OCI-LY1 (cell line): Measurements from ENCODE around the gene ATF6.

Experiments used
- H2AFZ ChIP-seq: fragments of 200-600 bp; sonication (generic), shearing (Covaris generic); 2 replicates; pipeline ENCODE4 v1.6.0; 2014; ENCODE audit warnings: antibody characterized with exemption, mild to moderate bottlenecking, low read length
- H3F3A ChIP-seq: fragments of 200-600 bp; sonication (generic), shearing (Covaris generic); 2 replicates; pipeline ENCODE4 v1.6.0; 2014; ENCODE audit warnings: mild to moderate bottlenecking, antibody characterized with exemption, low read length, moderate library complexity; ENCODE audit not compliant: insufficient read depth
- H3K27ac ChIP-seq: fragments of 200-600 bp; sonication (generic); 2 replicates; pipeline ENCODE4 v1.5.1; 2014; ENCODE audit warnings: low read length, mixed run types, mild to moderate bottlenecking, low read depth; ENCODE audit not compliant: poor library complexity, severe bottlenecking
- H3K27me3 ChIP-seq: fragments of 200-600 bp; sonication (generic); 2 replicates; pipeline ENCODE4 v1.6.0; 2014; ENCODE audit warnings: antibody characterized with exemption, mild to moderate bottlenecking, low read length, moderate library complexity; ENCODE audit not compliant: insufficient read depth
- H3K36me3 ChIP-seq: fragments of 200-600 bp; sonication (generic); 2 replicates; pipeline ENCODE4 v1.6.1; 2014; ENCODE audit warnings: mild to moderate bottlenecking, antibody characterized with exemption, low read length, moderate library complexity, mixed read lengths; ENCODE audit not compliant: insufficient read depth
- H3K4me1 ChIP-seq: fragments of 200-600 bp; sonication (generic); 2 replicates; pipeline ENCODE4 v1.5.1; 2014; ENCODE audit warnings: mild to moderate bottlenecking, low read length, moderate library complexity; ENCODE audit not compliant: insufficient read depth, severe bottlenecking
- H3K4me2 ChIP-seq: fragments of 200-600 bp; sonication (generic), shearing (Covaris generic); 2 replicates; pipeline ENCODE4 v1.6.1; 2014; ENCODE audit warnings: low read length
- H3K4me3 ChIP-seq: fragments of 200-600 bp; sonication (generic); 2 replicates; pipeline ENCODE4 v1.5.1; 2014; ENCODE audit warnings: low read length, low read depth, mild to moderate bottlenecking, mixed read lengths; ENCODE audit not compliant: poor library complexity, severe bottlenecking
- H3K79me2 ChIP-seq: fragments of 200-600 bp; shearing (Covaris generic); 2 replicates; pipeline ENCODE4 v1.6.1; 2016; ENCODE audit warnings: mixed run types, low read length, mixed read lengths; ENCODE audit not compliant: insufficient read depth
- H3K9ac ChIP-seq: fragments of 200-600 bp; sonication (generic), shearing (Covaris generic); 2 replicates; pipeline ENCODE4 v1.6.1; 2014; ENCODE audit warnings: mild to moderate bottlenecking, low read length, mixed read lengths
- H3K9me2 ChIP-seq: fragments of 200-600 bp; sonication (generic), shearing (Covaris generic); 2 replicates; pipeline ENCODE4 v1.6.1; 2014; ENCODE audit warnings: low read depth, mild to moderate bottlenecking, low read length, mixed read lengths
- H3K9me3 ChIP-seq: fragments of 200-600 bp; shearing (Covaris generic); 2 replicates; pipeline ENCODE4 v1.6.1; 2014; ENCODE audit warnings: low read length, mixed read lengths
- H4K20me1 ChIP-seq: fragments of 200-600 bp; sonication (generic), shearing (Covaris generic); 2 replicates; pipeline ENCODE4 v1.6.0; 2016; ENCODE audit warnings: mild to moderate bottlenecking, low read length; ENCODE audit not compliant: insufficient read depth
- EZH2 ChIP-seq: fragments of 200-600 bp; sonication (generic), shearing (Covaris generic); IDR thresholded peaks from 2 replicates; pipeline ENCODE4 v1.8.0; 2017; ENCODE audit warnings: borderline replicate concordance, mixed run types, mild to moderate bottlenecking, antibody characterized with exemption, low read length, moderate library complexity, mixed read lengths
- TF ChIP-seq, protein P1 (sequence below): fragments of 200-600 bp; sonication (generic), shearing (Covaris generic); IDR thresholded peaks from 2 replicates; pipeline ENCODE4 v1.5.1; 2017; ENCODE audit warnings: mild to moderate bottlenecking, antibody characterized with exemption, low read length, moderate library complexity, mixed read lengths

The ATF6 gene

DNA sequence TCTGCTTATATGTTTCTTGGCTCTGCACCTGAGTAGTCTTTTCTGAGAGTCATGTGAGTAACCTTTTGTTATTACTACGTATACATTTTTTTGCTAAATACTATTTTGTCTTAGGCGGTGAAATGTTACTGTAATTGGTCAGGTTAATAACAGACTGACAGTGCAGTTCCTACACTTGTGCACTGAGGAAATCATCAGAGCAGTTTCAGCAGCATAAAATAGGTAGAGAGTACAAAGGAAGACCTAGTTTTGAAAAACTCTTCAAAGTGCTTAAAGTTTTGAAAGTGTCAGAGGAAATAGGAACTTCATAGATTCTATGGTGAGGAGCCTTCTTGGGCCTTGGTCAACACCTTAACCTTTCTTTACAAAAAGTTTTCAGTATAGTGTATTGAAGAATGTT is 11.1 kb downstream of the ATF6 start:
- H3K36me3 ChIP-seq: peaks cover 3% of the 10 kb centered on the region; the same call in 1 of the 2 replicates
- no peaks in the 10 kb centered on the region for H3K9me2 ChIP-seq
- H3K27me3 ChIP-seq: no peaks in the 10 kb centered on the region
- no peaks in the 10 kb centered on the region for H3K9me3 ChIP-seq
- H4K20me1 ChIP-seq: no peaks in the 10 kb centered on the region
- H3K27ac ChIP-seq: no peak overlapping the region
- TF ChIP-seq, protein P1, sequence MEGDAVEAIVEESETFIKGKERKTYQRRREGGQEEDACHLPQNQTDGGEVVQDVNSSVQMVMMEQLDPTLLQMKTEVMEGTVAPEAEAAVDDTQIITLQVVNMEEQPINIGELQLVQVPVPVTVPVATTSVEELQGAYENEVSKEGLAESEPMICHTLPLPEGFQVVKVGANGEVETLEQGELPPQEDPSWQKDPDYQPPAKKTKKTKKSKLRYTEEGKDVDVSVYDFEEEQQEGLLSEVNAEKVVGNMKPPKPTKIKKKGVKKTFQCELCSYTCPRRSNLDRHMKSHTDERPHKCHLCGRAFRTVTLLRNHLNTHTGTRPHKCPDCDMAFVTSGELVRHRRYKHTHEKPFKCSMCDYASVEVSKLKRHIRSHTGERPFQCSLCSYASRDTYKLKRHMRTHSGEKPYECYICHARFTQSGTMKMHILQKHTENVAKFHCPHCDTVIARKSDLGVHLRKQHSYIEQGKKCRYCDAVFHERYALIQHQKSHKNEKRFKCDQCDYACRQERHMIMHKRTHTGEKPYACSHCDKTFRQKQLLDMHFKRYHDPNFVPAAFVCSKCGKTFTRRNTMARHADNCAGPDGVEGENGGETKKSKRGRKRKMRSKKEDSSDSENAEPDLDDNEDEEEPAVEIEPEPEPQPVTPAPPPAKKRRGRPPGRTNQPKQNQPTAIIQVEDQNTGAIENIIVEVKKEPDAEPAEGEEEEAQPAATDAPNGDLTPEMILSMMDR: no peak
- no peak for TF ChIP-seq EZH2
- 0 out of 2 replicates have a peak, but pooled peaks cover 3% of the 10 kb centered on the region for H3K79me2 ChIP-seq
- H3K9ac ChIP-seq: no peak overlapping the region
- peaks cover 31% of the 10 kb centered on the region for H3K4me1 ChIP-seq
- H2AFZ ChIP-seq: no peak overlapping the region
- H3F3A ChIP-seq: no peaks in the 10 kb centered on the region
- H3K4me2 ChIP-seq: no peak overlapping the region
- H3K4me3 ChIP-seq: no peak overlapping the region

DNA sequence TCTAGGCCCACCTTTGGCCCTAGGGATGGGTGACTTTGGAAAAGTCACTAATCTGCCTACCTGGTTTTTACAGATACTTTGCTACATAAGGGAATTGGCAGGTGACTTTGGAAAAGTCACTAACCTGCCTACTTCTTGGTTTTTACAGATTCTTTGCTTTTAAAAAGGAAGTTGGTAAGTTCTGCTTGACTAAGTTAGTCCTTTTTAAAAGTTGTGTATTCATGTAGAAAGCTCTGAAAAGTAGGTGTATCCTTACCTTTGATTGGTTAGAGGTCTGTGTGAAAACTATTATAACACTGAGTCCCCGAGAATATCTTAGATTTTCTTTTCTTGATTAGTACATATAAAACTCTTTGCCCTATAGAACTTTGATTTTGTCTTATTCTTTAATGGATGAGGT is 12.4 kb downstream of the ATF6 start:
- H3K4me1 ChIP-seq: peaks cover 31% of the 10 kb centered on the region
- H3K27ac ChIP-seq: peak overlapping the region; percentile 18

DNA sequence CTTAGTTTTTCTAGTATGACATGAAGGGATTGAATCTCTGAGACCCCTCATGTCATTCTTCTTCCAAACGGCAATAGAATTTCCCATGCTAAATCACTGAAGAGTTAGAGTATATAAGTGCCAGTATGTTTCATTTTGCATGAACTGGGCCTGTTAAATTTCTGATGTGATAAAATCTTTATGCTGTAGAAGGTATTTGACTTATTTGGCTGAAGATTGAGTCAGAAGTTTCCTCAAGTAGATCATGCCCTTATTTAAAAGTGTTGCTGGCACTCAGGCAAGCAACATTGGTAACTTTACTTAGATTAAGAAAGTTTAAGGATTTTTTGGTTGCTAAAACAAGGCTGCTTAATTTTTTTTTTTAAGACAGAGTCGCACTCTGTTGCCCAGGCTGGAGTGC is 13.3 kb downstream of the ATF6 start:
- Histone ChIP-seq H3K9me2 (no peaks in the 10 kb centered on the region), H4K20me1 (no peaks in the 10 kb centered on the region), H3K9ac (no peak overlapping the region), H3K9me3 (no peaks in the 10 kb centered on the region), H2AFZ (no peak overlapping the region), H3K4me1 (peaks cover 31% of the 10 kb centered on the region), H3K79me2 (0 out of 2 replicates have a peak, but pooled peaks cover 3% of the 10 kb centered on the region), H3K4me2 (no peak overlapping the region), H3F3A (no peaks in the 10 kb centered on the region), H3K27me3 (no peaks in the 10 kb centered on the region), H3K36me3 (peaks cover 9% of the 10 kb centered on the region; the same call in 1 of the 2 replicates), H3K27ac (no peak overlapping the region), H3K4me3 (no peak overlapping the region)
- TF ChIP-seq, protein P1: no peak
- no peak for TF ChIP-seq EZH2

More for the DNA sequence above, 12.4 kb downstream of the ATF6 start:
- H3K9ac ChIP-seq: no peak overlapping the region
- H2AFZ ChIP-seq: no peak overlapping the region
- 0 out of 2 replicates have a peak, but pooled peaks cover 3% of the 10 kb centered on the region for H3K79me2 ChIP-seq
- no peaks in the 10 kb centered on the region for H3K9me3 ChIP-seq
- peaks cover 9% of the 10 kb centered on the region; the same call in 1 of the 2 replicates for H3K36me3 ChIP-seq
- H3F3A ChIP-seq: no peaks in the 10 kb centered on the region
- H3K9me2 ChIP-seq: no peaks in the 10 kb centered on the region
- no peaks in the 10 kb centered on the region for H3K27me3 ChIP-seq
- H3K4me3 ChIP-seq: no peak overlapping the region
- H3K4me2 ChIP-seq: peak overlapping the region; percentile 5; the same call in 1 of the 2 replicates
- TF ChIP-seq EZH2: no peak
- TF ChIP-seq, protein P1: no peak
- no peaks in the 10 kb centered on the region for H4K20me1 ChIP-seq
